CD14-positive monocyte (primary cell): ENCODE results near the gene ZSCAN30. TPM values are rescaled to one million over a fixed set of nuclear protein-coding genes. Genes with fewer than 3 reads are reported as not detected.

ENCODE experiments used
- DNase-seq, 3 donors: peaks; one replicate each; pipeline ENCODE4 v3.0.0-alpha.2; 2011 to 2022
- H2AFZ ChIP-seq: 2 replicates; pipeline ENCODE4 v1.6.0; 2012; ENCODE audit warnings: mild to moderate bottlenecking, low read depth, low read length, inconsistent platforms; ENCODE audit not compliant: insufficient read depth, poor library complexity, severe bottlenecking
- H3K27ac ChIP-seq, 2 donors: 1 replicate in 1 of 2; 2 replicates in 1 of 2; pipeline ENCODE4 v1.5.1; 2012 to 2013; ENCODE audit warnings: low read length in 2 of 2, control low read depth in 1 of 2, inconsistent platforms in 1 of 2, low read depth in 1 of 2, mild to moderate bottlenecking in 1 of 2
- H3K27me3 ChIP-seq, 2 donors: one replicate each; pipeline versions ENCODE4 v1.6.0 to v1.6.1; 2011 to 2013; ENCODE audit warnings: low read length in 2 of 2; ENCODE audit not compliant: control insufficient read depth in 2 of 2, insufficient read depth in 2 of 2
- H3K36me3 ChIP-seq, 2 donors: replicated peaks in 1 of 2; 1 replicate in 1 of 2; 2 replicates in 1 of 2; pipeline versions ENCODE4 v1.5.1 to v1.6.1; 2012 to 2013; ENCODE audit warnings: low read length in 2 of 2, control low read depth in 1 of 2, inconsistent platforms in 1 of 2, mild to moderate bottlenecking in 1 of 2; ENCODE audit not compliant: insufficient read depth in 2 of 2, control insufficient read depth in 1 of 2
- H3K4me1 ChIP-seq, 2 donors: 1 replicate in 1 of 2; 2 replicates in 1 of 2; pipeline versions ENCODE4 v1.5.1 to v1.6.1; 2012 to 2013; ENCODE audit warnings: low read length in 2 of 2, control low read depth in 1 of 2, inconsistent platforms in 1 of 2, mild to moderate bottlenecking in 1 of 2, moderate library complexity in 1 of 2; ENCODE audit not compliant: insufficient read depth in 2 of 2, control insufficient read depth in 1 of 2
- H3K4me2 ChIP-seq: replicated peaks from 2 replicates; pipeline ENCODE3; 2012; ENCODE audit warnings: low read length, moderate library complexity, mild to moderate bottlenecking; ENCODE audit not compliant: poor library complexity, severe bottlenecking; ENCODE audit errors: extremely low read depth
- H3K4me3 ChIP-seq, 3 experiments: fragments of 200-600 bp in 1 of 3; sonication (generic) in 1 of 3; replicated peaks in 1 of 3; 1 replicate in 2 of 3; 2 replicates in 1 of 3; pipeline ENCODE4 v1.5.1; 2011 to 2013; ENCODE audit warnings: low read length in 3 of 3, mild to moderate bottlenecking in 3 of 3, control low read depth in 2 of 3, low read depth in 2 of 3, inconsistent platforms in 1 of 3, moderate library complexity in 1 of 3
- H3K79me2 ChIP-seq: 2 replicates; pipeline ENCODE4 v1.6.0; 2012; ENCODE audit warnings: mild to moderate bottlenecking, control low read depth, inconsistent platforms, low read length, moderate library complexity; ENCODE audit not compliant: insufficient read depth
- H3K9ac ChIP-seq: 2 replicates; pipeline ENCODE4 v1.6.0; 2017; ENCODE audit warnings: low read length, mild to moderate bottlenecking; ENCODE audit not compliant: insufficient read depth, poor library complexity, severe bottlenecking
- H3K9me3 ChIP-seq, 2 donors: replicated peaks in 1 of 2; 1 replicate in 1 of 2; 2 replicates in 1 of 2; pipeline versions ENCODE4 v1.5.1 to v1.6.1; 2012 to 2013; ENCODE audit warnings: low read length in 2 of 2, control low read depth in 1 of 2; ENCODE audit not compliant: control insufficient read depth in 1 of 2, insufficient read depth in 1 of 2
- H4K20me1 ChIP-seq: 2 replicates; pipeline ENCODE4 v1.6.0; 2012; ENCODE audit warnings: mild to moderate bottlenecking, low read length, control low read depth, moderate library complexity; ENCODE audit not compliant: insufficient read depth
- H3K27ac Mint-ChIP-seq, 7 donors: one replicate each; pipeline ENCODE4 v1.8.0; 2020; ENCODE audit warnings: mild to moderate bottlenecking in 7 of 7, mixed read lengths in 7 of 7, moderate library complexity in 6 of 7, inconsistent platforms in 2 of 7
- H3K27me3 Mint-ChIP-seq, 3 donors: one replicate each; pipeline ENCODE4 v1.8.0; 2021 to 2022; ENCODE audit warnings: low read depth in 3 of 3, mild to moderate bottlenecking in 3 of 3, mixed read lengths in 3 of 3, moderate library complexity in 3 of 3, inconsistent platforms in 1 of 3
- H3K36me3 Mint-ChIP-seq, 2 donors: one replicate each; pipeline ENCODE4 v1.8.0; 2020; ENCODE audit warnings: mixed read lengths in 2 of 2, inconsistent platforms in 1 of 2, mild to moderate bottlenecking in 1 of 2
- H3K4me1 Mint-ChIP-seq: one replicate; pipeline ENCODE4 v1.8.0; 2020; ENCODE audit warnings: mild to moderate bottlenecking, mixed read lengths
- H3K4me3 Mint-ChIP-seq, 2 donors: one replicate each; pipeline ENCODE4 v1.8.0; 2020; ENCODE audit warnings: mild to moderate bottlenecking in 2 of 2, mixed read lengths in 2 of 2, moderate library complexity in 1 of 2
- H3K9me3 Mint-ChIP-seq, 7 donors: one replicate each; pipeline ENCODE4 v1.8.0; 2020 to 2022; ENCODE audit warnings: mixed read lengths in 7 of 7, mild to moderate bottlenecking in 6 of 7, moderate library complexity in 6 of 7, inconsistent platforms in 2 of 7
- WGBS: methylation state at CpG from one replicate; pipeline ENCODE4 v1.1.5; 2013; ENCODE audit warnings: missing lambda C conversion rate; ENCODE audit not compliant: insufficient coverage; 5-methylcytosine and 5-hydroxymethylcytosine counted together
- intact Hi-C, 2 donors: fragments of 100-400 bp; cut with micrococcal nuclease; formaldehyde crosslinking; loops; one replicate each; pipeline versions ENCODE4 v1.15.0 to v1.15.1; 2023
- polyA plus RNA-seq, 3 donors: library from polyadenylated mRNA; depleted of rRNA in 1 of 3; unstranded in 2 of 3; stranded (reverse) in 1 of 3; fragments of 300-500 nt in 2 of 3; fragments of >200 nt in 1 of 3; fragmentation: Illumina TruSeq in 2 of 3; gene quantifications; 1 replicate in 2 of 3; 2 replicates in 1 of 3; pipeline ENCODE4 v1.2.3, GENCODE V29; 2012 to 2021
- TF ChIP-seq, protein P1 (sequence below): fragments of 200-600 bp; IDR thresholded peaks from one replicate; pipeline ENCODE4 v1.8.0; 2022; ENCODE audit warnings: antibody characterized with exemption, mild to moderate bottlenecking

Gene ZSCAN30
- polyA plus RNA-seq, 3 donors = 1.3 to 3.2 (median 1.7) TPM

DNA sequence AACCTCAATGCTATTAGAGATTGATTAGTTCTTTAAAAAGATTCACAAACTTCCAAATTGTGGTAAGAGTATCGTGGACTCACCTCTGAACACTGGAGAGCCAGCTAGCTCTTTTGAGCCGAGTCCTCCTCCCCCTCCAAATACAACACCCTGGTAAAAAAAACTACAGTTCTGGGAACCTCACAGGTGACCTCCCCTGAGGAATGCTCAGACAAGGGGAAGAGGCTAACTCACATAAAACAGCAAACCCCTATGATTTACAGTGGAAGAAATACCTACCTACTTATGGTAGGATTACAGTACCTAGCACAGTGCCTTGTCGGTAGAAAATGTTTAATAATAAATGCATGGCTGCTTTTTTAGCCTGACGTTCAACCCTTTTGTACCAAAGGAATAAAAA, 45.8 kb upstream of the ZSCAN30 start:
- H3K27me3 Mint-ChIP-seq = peaks cover 0 to 1% (median 0%) of the 10 kb centered on the region in 3 donors
- H3K36me3 Mint-ChIP-seq = peaks cover 78 to 83% of the 10 kb centered on the region in 2 donors
- peaks cover 23% of the 10 kb centered on the region for H3K79me2 ChIP-seq
- no peaks in the 10 kb centered on the region for H3K4me1 ChIP-seq
- peaks cover 92% of the 10 kb centered on the region for H4K20me1 ChIP-seq
- no peaks in the 10 kb centered on the region for H3K9me3 ChIP-seq
- H3K4me3 Mint-ChIP-seq = no peak overlapping the region
- H3K27ac ChIP-seq = no peak overlapping the region
- DNase-seq = no peak
- H3K9ac ChIP-seq = no peak overlapping the region
- 100% methylated on average over 1 of the region's 4 CpGs for WGBS
- intact Hi-C loops = no loop called here
- peaks cover 10% of the 10 kb centered on the region for H3K4me1 Mint-ChIP-seq
- H3K27me3 ChIP-seq = no peaks in the 10 kb centered on the region
- H3K36me3 ChIP-seq = peaks cover 86 to 94% of the 10 kb centered on the region in 2 donors
- H3K4me2 ChIP-seq = no peak overlapping the region
- H3K4me3 ChIP-seq = no peak overlapping the region
- H3K27ac Mint-ChIP-seq = no peak overlapping the region
- TF ChIP-seq, protein P1, sequence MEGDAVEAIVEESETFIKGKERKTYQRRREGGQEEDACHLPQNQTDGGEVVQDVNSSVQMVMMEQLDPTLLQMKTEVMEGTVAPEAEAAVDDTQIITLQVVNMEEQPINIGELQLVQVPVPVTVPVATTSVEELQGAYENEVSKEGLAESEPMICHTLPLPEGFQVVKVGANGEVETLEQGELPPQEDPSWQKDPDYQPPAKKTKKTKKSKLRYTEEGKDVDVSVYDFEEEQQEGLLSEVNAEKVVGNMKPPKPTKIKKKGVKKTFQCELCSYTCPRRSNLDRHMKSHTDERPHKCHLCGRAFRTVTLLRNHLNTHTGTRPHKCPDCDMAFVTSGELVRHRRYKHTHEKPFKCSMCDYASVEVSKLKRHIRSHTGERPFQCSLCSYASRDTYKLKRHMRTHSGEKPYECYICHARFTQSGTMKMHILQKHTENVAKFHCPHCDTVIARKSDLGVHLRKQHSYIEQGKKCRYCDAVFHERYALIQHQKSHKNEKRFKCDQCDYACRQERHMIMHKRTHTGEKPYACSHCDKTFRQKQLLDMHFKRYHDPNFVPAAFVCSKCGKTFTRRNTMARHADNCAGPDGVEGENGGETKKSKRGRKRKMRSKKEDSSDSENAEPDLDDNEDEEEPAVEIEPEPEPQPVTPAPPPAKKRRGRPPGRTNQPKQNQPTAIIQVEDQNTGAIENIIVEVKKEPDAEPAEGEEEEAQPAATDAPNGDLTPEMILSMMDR = no peak
- H2AFZ ChIP-seq = no peak overlapping the region
- H3K9me3 Mint-ChIP-seq = no peaks in the 10 kb centered on the region

DNA sequence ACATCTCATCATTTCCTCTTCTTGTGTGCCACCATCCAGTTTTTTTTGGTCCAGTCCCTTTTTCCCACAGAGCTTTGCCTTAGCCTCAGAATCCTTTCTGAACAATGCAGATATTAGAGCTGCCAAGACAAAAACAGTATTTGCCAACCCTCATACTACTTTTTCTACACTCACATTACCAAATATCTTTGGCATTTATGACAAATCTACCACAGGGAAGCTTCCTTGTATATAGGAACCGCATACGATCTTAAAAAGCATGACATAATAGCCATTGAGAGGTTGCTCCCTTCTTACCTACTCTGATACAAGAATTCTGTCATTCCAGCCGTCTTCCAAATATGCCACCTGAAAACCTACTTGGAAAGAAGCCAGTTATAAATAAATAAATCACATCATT, 44.8 kb upstream of the ZSCAN30 start:
- H3K9me3 ChIP-seq = no peaks in the 10 kb centered on the region
- Mint-ChIP-seq H3K4me1 (peaks cover 3% of the 10 kb centered on the region), H3K4me3 (no peak overlapping the region), H3K36me3 (peaks cover 70 to 72% of the 10 kb centered on the region in 2 donors), H3K27me3 (peaks cover 0 to 1% (median 0%) of the 10 kb centered on the region in 3 donors), H3K27ac (peak overlapping the region in 1 of 7 donors; percentile 4), H3K9me3 (no peaks in the 10 kb centered on the region)
- H4K20me1 ChIP-seq = peaks cover 81% of the 10 kb centered on the region
- DNase-seq = no peak
- TF ChIP-seq, protein P1 = no peak
- H3K4me1 ChIP-seq = no peaks in the 10 kb centered on the region
- no peak overlapping the region for H3K4me3 ChIP-seq
- no peaks in the 10 kb centered on the region for H3K27me3 ChIP-seq
- no peak overlapping the region for H3K4me2 ChIP-seq
- peaks cover 13% of the 10 kb centered on the region for H3K79me2 ChIP-seq
- H3K27ac ChIP-seq = no peak overlapping the region
- H2AFZ ChIP-seq = no peak overlapping the region
- WGBS = no CpG with 5 or more reads among the region's 3 CpGs
- no peak overlapping the region for H3K9ac ChIP-seq
- intact Hi-C loops = no loop called here
- H3K36me3 ChIP-seq = peaks cover 76 to 84% of the 10 kb centered on the region in 2 donors
